Immature natural killer cell (primary cell): ENCODE results near the gene CPA5. TPM values are rescaled to one million over a fixed set of nuclear protein-coding genes. Genes with fewer than 3 reads are reported as not detected.

ENCODE experiments used
- DNase-seq, 3 donors: peaks; one replicate each; pipeline ENCODE4 v3.0.0; 2022; ENCODE audit warnings: mixed read lengths in 1 of 3
- H3K27ac Mint-ChIP-seq, 6 donors: one replicate each; pipeline ENCODE4 v1.8.0; 2020; ENCODE audit warnings: mixed read lengths in 6 of 6, mild to moderate bottlenecking in 5 of 6, inconsistent platforms in 4 of 6, moderate library complexity in 3 of 6
- H3K27me3 Mint-ChIP-seq, 3 donors: one replicate each; pipeline ENCODE4 v1.8.0; 2020 to 2021; ENCODE audit warnings: low read depth in 3 of 3, mild to moderate bottlenecking in 3 of 3, mixed read lengths in 3 of 3, moderate library complexity in 3 of 3, inconsistent platforms in 1 of 3
- H3K36me3 Mint-ChIP-seq, 3 donors: one replicate each; pipeline ENCODE4 v1.8.0; 2020; ENCODE audit warnings: mixed read lengths in 3 of 3, inconsistent platforms in 2 of 3, mild to moderate bottlenecking in 2 of 3
- H3K4me1 Mint-ChIP-seq, 2 donors: one replicate each; pipeline ENCODE4 v1.8.0; 2020; ENCODE audit warnings: inconsistent platforms in 2 of 2, mild to moderate bottlenecking in 2 of 2, mixed read lengths in 2 of 2, moderate library complexity in 1 of 2
- H3K4me3 Mint-ChIP-seq, 5 donors: one replicate each; pipeline ENCODE4 v1.8.0; 2020; ENCODE audit warnings: mild to moderate bottlenecking in 5 of 5, mixed read lengths in 5 of 5, inconsistent platforms in 3 of 5, moderate library complexity in 3 of 5
- H3K9me3 Mint-ChIP-seq, 6 donors: one replicate each; pipeline ENCODE4 v1.8.0; 2020; ENCODE audit warnings: mild to moderate bottlenecking in 6 of 6, mixed read lengths in 6 of 6, inconsistent platforms in 4 of 6, moderate library complexity in 3 of 6
- polyA plus RNA-seq, 3 donors: library from polyadenylated mRNA; unstranded; fragments of 300-500 nt; fragmentation: Illumina TruSeq; gene quantifications; one replicate each; pipeline ENCODE4 v1.2.3, GENCODE V29; 2021

The CPA5 gene
- polyA plus RNA-seq, 3 donors from 2014 or later = not detected

GRCh38 chr7:130383187-130383980 lies 38.8 kb downstream of the CPA5 start:
- peaks cover 0 to 2% (median 0%) of the 10 kb centered on the region in 6 donors for H3K9me3 Mint-ChIP-seq
- peaks cover 0 to 1% of the 10 kb centered on the region in 2 donors for H3K4me1 Mint-ChIP-seq
- H3K27me3 Mint-ChIP-seq = peaks cover 0 to 3% (median 2%) of the 10 kb centered on the region in 3 donors
- DNase-seq = no peak
- H3K27ac Mint-ChIP-seq = no peak overlapping the region
- H3K4me3 Mint-ChIP-seq = no peak overlapping the region
- no peaks in the 10 kb centered on the region for H3K36me3 Mint-ChIP-seq

- Mint-ChIP-seq H3K4me3 (no peak overlapping the region), H3K27me3 (peaks cover 0 to 3% (median 0%) of the 10 kb centered on the region in 3 donors), H3K36me3 (no peaks in the 10 kb centered on the region), H3K4me1 (peaks cover 0 to 1% of the 10 kb centered on the region in 2 donors), H3K27ac (no peak overlapping the region), H3K9me3 (peaks cover 0 to 2% (median 0%) of the 10 kb centered on the region in 6 donors)
- DNase-seq = no peak
These were observed 39.8 kb downstream of the CPA5 start for GRCh38 chr7:130384371-130384801.

- no peak overlapping the region for H3K4me3 Mint-ChIP-seq
- H3K9me3 Mint-ChIP-seq = peaks cover 0 to 2% (median 0%) of the 10 kb centered on the region in 6 donors
- H3K36me3 Mint-ChIP-seq = no peaks in the 10 kb centered on the region
- H3K27me3 Mint-ChIP-seq = peaks cover 0 to 3% (median 0%) of the 10 kb centered on the region in 3 donors
- DNase-seq = no peak
- H3K4me1 Mint-ChIP-seq = peaks cover 0 to 1% of the 10 kb centered on the region in 2 donors
- H3K27ac Mint-ChIP-seq = no peak overlapping the region
These were observed 40.4 kb downstream of the CPA5 start for GRCh38 chr7:130384841-130385599.

GRCh38 chr7:130385600-130386066 lies 41.0 kb downstream of the CPA5 start:
- Mint-ChIP-seq H3K9me3 (peaks cover 0 to 2% (median 0%) of the 10 kb centered on the region in 6 donors), H3K36me3 (no peaks in the 10 kb centered on the region), H3K27ac (no peak overlapping the region), H3K27me3 (peaks cover 0 to 3% (median 0%) of the 10 kb centered on the region in 3 donors), H3K4me1 (peaks cover 0 to 1% of the 10 kb centered on the region in 2 donors), H3K4me3 (no peak overlapping the region)
- no peak for DNase-seq

GRCh38 chr7:130386876-130387275 lies 42.3 kb downstream of the CPA5 start:
- H3K27ac Mint-ChIP-seq = no peak overlapping the region
- H3K4me1 Mint-ChIP-seq = peaks cover 0 to 1% of the 10 kb centered on the region in 2 donors
- no peak for DNase-seq
- no peak overlapping the region for H3K4me3 Mint-ChIP-seq
- H3K36me3 Mint-ChIP-seq = no peaks in the 10 kb centered on the region
- H3K9me3 Mint-ChIP-seq = peaks cover 0 to 2% (median 0%) of the 10 kb centered on the region in 6 donors
- H3K27me3 Mint-ChIP-seq = peaks cover 0 to 3% (median 0%) of the 10 kb centered on the region in 3 donors

- Mint-ChIP-seq H3K4me1 (peaks cover 0 to 1% of the 10 kb centered on the region in 2 donors), H3K27me3 (peaks cover 0 to 3% (median 0%) of the 10 kb centered on the region in 3 donors), H3K27ac (no peak overlapping the region), H3K9me3 (peaks cover 0 to 3% (median 0%) of the 10 kb centered on the region in 6 donors), H3K36me3 (no peaks in the 10 kb centered on the region), H3K4me3 (no peak overlapping the region)
- DNase-seq = no peak
These were observed 42.7 kb downstream of the CPA5 start for GRCh38 chr7:130387306-130387627.

GRCh38 chr7:130387628-130388403 lies 43.2 kb downstream of the CPA5 start:
- H3K4me3 Mint-ChIP-seq = no peak overlapping the region
- H3K27me3 Mint-ChIP-seq = peaks cover 0 to 3% (median 0%) of the 10 kb centered on the region in 3 donors
- H3K36me3 Mint-ChIP-seq = no peaks in the 10 kb centered on the region
- peak overlapping the region in 1 of 6 donors; percentile 7 for H3K27ac Mint-ChIP-seq
- DNase-seq = no peak
- peaks cover 0 to 4% of the 10 kb centered on the region in 2 donors for H3K4me1 Mint-ChIP-seq
- peaks cover 0 to 3% (median 0%) of the 10 kb centered on the region in 6 donors for H3K9me3 Mint-ChIP-seq

GRCh38 chr7:130388671-130389070 lies 44.1 kb downstream of the CPA5 start:
- no peak overlapping the region for H3K4me3 Mint-ChIP-seq
- no peak for DNase-seq
- peaks cover 0 to 3% (median 0%) of the 10 kb centered on the region in 3 donors for H3K27me3 Mint-ChIP-seq
- peaks cover 0 to 3% (median 0%) of the 10 kb centered on the region in 6 donors for H3K9me3 Mint-ChIP-seq
- H3K36me3 Mint-ChIP-seq = no peaks in the 10 kb centered on the region
- H3K27ac Mint-ChIP-seq = no peak overlapping the region
- H3K4me1 Mint-ChIP-seq = peaks cover 3 to 12% of the 10 kb centered on the region in 2 donors

GRCh38 chr7:130390486-130390885 lies 45.9 kb downstream of the CPA5 start:
- peaks cover 19 to 30% of the 10 kb centered on the region in 2 donors for H3K4me1 Mint-ChIP-seq
- H3K27me3 Mint-ChIP-seq = peaks cover 0 to 5% (median 0%) of the 10 kb centered on the region in 3 donors
- peaks cover 0 to 3% (median 0%) of the 10 kb centered on the region in 6 donors for H3K9me3 Mint-ChIP-seq
- no peaks in the 10 kb centered on the region for H3K36me3 Mint-ChIP-seq
- H3K27ac Mint-ChIP-seq = no peak overlapping the region
- no peak overlapping the region for H3K4me3 Mint-ChIP-seq
- no peak for DNase-seq

- H3K27me3 Mint-ChIP-seq = peaks cover 0 to 2% (median 0%) of the 10 kb centered on the region in 3 donors
- H3K4me3 Mint-ChIP-seq = peak overlapping the region in 1 of 5 donors; percentile 69
- H3K36me3 Mint-ChIP-seq = peaks cover 0 to 11% (median 4%) of the 10 kb centered on the region in 3 donors
- H3K9me3 Mint-ChIP-seq = peaks cover 0 to 3% (median 0%) of the 10 kb centered on the region in 6 donors
- H3K4me1 Mint-ChIP-seq = peaks cover 19 to 34% of the 10 kb centered on the region in 2 donors
- no peak for DNase-seq
- peak overlapping the region in 3 of 6 donors; percentile 16 to 89 (median 84) for H3K27ac Mint-ChIP-seq
These were observed 48.5 kb downstream of the CPA5 start for GRCh38 chr7:130393101-130393561.

GRCh38 chr7:130393841-130394411 lies 49.3 kb downstream of the CPA5 start:
- Mint-ChIP-seq H3K4me1 (peaks cover 19 to 34% of the 10 kb centered on the region in 2 donors), H3K27me3 (peaks cover 0 to 3% (median 2%) of the 10 kb centered on the region in 3 donors), H3K4me3 (peak overlapping the region; percentile 44 to 79 (median 69)), H3K36me3 (peaks cover 0 to 14% (median 11%) of the 10 kb centered on the region in 3 donors), H3K27ac (peak overlapping the region; percentile 68 to 89 (median 81)), H3K9me3 (peaks cover 0 to 1% (median 0%) of the 10 kb centered on the region in 6 donors)
- no peak for DNase-seq

GRCh38 chr7:130394421-130395195 lies 50.0 kb downstream of the CPA5 start:
- DNase-seq = peak; percentile 26 to 51 (median 28)

More at GRCh38 chr7:130394421-130395195, 50.0 kb downstream of the CPA5 start:
- H3K36me3 Mint-ChIP-seq = peaks cover 0 to 14% (median 13%) of the 10 kb centered on the region in 3 donors
- H3K27me3 Mint-ChIP-seq = peaks cover 0 to 3% (median 2%) of the 10 kb centered on the region in 3 donors
- H3K4me3 Mint-ChIP-seq = peak overlapping the region; percentile 44 to 79 (median 69)
- H3K9me3 Mint-ChIP-seq = peaks cover 0 to 1% (median 0%) of the 10 kb centered on the region in 6 donors
- H3K27ac Mint-ChIP-seq = peak overlapping the region; percentile 68 to 89 (median 81)
- peaks cover 19 to 34% of the 10 kb centered on the region in 2 donors for H3K4me1 Mint-ChIP-seq
